Activated CD4-positive, CD25-positive, alpha-beta regulatory T cell treated with anti-CD3 and anti-CD28 coated beads, Interleukin-2, amount 50 U/mL, for 72 hours (primary cell): ENCODE data around the gene TNS1.

Experiments used
- DNase-seq: peaks from one replicate; pipeline ENCODE4 v3.0.0; 2021

The TNS1 gene

DNA sequence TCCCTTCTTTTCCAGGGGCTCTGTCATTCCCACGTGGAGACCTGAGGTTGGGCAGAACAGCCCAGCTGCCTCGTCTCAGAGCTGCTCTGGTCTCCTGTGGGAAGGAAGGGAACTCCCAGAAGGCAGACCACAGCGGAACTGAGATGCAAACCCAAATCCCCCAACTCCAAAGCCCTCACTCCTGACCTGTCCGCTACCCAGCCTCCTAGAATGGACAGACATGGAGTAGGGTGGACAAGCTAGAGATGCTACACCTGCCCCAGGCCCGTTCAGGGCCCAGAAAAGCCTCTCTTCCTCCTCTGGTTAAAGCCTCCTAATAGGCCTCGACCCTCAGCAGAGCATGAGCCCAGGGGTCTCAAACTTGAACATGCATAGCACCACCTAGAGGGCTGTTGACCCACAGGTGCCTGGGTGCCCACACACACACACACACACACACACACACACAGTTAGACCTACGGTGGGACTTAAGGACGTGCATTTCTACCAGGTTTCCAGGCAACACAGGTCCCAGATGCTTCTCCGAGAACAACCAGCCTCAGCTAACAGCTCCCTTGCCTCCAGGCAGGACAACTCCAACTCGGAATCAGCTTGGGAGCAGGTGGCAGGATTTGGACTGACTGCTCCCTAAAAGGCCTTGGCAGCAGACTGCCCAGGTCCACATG lies 93.5 kb downstream of the TNS1 start:
- DNase-seq, result no peak

DNA sequence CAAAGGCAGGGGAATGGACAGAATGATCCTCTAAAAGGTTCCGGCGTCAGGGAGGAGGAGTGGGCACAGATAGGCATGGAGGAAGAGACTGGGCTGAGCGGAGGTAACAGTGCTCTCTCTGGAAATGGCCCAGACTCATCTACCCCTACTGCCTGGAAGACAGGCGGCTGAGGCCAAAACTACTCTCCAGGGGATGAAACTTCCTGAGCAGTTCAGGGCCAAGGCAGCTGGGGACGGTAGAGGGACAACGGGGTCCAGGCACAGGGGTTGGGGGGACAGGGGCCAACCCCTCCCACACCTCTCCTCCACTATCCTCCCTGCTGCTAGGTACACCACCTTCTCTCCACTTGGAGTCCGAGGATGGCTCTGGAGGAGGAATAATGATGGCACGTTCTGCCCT lies 94.3 kb downstream of the TNS1 start:
- no peak for DNase-seq

DNA sequence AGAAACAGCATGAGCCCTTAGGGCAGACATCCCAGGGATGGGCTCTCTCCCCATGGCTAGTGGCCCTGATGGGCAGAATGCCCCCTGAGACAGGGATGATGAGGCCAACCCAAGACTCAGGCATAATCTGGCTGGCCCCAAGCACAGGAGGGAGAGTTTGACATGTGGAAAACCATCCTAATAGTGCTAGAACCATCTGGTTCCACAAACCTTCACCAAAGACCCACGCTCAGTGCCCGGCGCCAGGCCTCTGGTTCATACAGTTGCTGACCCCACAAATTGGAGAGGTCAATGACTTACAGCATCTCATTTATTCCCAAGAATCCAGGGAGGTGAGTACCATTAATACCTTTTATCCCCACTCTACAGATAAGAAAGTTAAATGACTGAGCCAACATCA lies 95.5 kb downstream of the TNS1 start:
- no peak for DNase-seq

DNA sequence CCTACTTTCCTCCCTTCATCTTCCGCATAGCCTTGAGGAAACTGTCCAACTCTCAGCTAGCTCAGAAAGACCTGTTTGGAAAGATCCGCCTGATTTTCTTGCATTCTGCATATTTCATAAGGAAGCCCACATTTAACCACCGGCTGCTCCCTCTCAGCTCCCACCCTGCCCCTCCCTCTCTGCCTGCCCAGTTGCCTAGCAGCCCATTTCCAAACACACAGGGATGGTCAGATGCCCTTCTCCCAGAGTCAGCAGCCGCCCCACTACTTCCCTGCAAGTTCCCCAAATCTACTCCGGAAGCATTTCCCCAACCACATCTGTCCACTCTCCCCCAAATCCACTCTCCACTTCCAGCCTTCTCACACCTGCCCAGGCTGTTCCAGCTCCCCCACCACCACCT lies 96.0 kb downstream of the TNS1 start:
- no peak for DNase-seq

DNA sequence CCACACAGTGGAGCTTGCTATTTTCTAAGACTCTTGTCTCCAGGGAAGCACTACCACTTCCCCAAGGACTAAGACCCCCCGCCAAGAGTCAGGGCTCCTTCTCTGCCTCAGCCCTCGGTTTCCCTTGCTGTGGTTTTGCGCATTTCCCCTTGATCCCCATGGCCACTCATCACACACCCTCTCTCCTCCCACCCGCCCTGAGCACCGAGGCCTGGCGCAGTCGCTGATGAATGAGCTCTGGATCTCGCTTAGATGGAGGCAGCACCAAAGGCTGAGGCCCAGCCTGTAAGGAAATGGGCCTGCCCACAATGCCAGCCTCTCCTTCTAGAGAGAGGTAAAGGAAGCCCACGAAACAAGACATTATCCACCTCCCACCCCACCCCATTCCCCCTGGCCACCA lies 96.9 kb downstream of the TNS1 start:
- DNase-seq, result no peak

DNA sequence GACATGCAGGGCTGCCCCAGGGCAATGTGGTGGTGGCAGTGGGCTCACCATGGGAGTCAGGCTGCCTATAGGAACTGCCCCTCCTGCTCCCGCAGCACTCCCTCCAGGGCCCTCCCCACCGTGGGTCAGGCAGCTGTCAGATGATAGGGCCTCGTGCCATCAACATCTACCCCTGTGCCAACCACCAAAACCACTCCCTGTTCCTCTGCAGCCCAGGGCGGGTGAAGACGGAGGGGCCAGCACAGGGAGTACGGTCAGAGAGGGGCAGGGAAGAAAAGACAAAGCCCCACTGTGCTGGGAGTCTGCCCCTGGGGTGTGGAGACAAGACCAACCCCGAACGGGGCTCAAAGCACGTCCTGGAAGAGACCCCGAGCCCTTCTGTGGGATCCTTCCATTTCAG lies 97.4 kb downstream of the TNS1 start:
- no peak for DNase-seq

DNA sequence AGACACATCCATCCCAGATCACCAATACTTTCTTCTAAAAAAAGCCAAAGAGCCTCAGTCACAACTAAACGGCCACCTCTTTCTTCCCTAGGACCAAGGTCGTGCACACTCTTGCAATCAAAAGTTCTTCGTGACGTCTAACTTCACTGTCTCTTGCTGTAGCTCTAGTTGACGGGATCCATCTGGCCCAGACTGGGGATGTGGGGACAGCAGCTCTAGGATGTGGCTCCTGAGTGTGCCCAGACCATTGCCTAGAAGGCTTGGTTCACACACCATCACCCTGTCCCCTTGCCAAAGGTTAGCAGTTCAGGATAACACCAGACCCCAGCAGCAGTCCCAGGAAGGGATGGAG lies 98.2 kb downstream of the TNS1 start:
- DNase-seq, result no peak

DNA sequence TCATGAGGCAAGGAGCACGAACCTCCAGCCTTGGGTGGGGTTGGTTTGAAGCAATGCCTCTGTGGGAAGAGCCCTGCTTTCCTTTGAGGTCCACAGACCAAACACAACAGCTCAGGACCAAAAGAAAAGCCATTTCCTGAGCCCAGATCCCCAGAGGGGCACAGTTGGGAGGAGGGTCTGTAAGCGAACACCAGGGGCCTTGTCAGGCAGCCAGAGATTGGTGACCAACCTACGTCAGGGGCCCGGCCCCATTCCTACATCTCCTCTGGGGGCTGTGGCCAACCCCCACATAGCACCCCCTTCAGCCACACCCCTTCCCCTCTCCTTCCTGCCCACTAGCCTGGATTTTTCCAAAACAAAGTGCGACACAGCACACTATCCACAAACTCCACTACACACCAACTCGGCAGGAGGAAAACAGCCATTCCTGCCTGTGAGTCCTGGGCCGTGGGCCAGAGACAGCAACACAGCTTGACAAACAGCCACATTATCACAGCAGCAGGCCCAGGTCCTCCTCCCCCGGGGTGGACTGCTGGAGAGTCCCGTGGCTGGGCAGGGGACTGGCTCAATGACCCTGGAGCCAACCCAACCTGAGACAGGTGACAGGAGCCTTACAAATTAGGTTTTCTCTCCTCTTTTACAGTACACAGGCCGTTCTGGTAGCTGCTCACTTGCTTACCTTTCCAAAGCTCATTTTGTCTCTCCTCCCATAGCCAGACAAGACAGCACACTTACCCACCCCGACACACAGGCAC lies 98.8 kb downstream of the TNS1 start:
- no peak for DNase-seq

DNA sequence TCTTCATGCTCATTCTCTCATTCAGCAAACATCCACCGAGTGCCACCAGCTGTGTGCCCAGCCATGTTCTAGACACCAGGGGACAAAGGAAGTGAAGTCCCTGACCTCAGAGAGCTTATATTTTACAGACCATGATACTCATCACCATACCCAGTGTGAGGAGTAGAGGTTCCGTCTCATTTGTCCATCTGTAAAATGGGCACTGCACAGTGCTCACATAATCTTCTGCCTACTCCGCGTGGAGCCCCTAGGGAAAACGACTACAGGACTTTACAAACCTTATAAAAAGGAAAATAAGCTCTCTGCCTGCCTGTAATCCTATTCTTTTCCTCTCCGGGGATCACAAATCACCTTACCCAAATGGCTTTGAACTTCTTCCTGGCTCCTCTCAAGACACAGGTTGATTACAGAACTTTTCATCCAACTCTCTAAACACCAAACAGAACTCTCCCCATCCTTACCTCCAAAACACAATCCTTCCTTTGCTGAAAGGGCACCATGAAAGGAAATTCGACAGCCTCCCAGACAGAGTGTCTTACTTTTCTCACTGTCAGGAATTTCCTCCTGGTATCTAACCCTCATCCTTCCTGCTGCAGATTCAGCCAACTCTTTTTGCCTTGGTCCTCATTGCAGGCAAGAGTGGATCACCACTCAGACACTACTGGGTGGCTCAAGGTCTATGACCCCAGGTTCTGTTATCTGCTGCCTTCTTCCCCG lies 99.5 kb downstream of the TNS1 start:
- no peak for DNase-seq

DNA sequence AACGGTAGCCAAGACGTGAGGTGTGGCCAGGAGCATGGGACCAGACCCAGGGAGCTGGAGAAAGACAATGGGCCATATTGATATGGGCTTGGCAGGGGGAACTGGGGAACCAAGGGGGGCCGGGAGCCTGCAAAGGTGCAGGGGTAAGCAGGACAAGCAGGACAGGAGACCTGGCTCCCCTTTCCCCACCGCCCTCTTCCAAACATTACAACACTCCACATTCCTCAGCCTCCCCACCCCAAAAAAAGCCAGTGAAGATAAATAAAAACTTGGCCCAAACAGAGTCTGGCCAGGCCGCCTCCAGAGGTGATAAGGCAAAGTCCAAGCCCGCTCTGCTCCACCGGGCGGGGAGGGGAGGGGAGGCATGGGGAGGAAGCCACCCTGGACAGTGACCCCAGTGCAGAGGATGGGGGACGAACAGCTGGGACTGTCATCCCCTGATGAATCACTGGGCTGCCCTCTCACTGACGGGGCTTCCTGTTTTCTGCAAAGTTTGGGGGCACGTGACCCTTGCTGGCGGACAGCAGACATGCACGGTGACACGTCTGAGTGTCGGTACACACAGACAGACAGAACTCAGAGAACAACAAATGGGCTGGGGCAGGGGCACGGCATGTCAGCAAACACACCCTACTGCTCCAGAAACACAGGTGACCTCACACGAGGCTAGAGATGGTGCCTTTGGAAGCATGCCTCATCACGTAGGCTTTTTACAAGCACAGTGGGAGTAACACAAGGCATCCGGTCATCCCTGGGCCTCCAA lies 100.2 kb downstream of the TNS1 start:
- DNase-seq, result no peak

DNA sequence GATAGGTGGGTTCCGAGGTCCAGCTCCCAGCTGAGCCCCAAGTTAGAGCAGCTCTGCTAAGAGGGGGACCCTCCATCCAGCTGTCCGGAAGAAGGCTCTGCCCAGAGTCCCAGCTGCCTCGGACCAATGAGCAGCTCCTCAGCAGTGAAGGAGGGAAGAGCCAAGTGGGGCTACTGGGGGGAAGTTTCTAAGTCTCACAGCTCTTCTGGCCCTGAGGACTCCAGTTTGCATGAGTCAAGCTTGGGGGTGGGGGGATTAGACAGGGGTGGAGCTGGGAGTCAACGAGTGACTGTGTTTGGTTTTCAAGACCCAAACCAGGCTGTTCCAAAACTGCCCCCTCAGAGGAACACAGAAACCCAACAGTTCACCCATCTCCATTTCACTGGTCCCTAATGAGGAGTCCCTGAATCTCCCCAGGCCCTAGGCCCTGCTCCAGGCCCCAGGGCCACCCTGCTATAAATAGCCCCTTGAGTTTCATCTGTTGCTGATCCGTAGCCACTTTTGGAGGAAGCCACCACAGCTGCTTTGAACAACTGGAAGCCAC lies 100.9 kb downstream of the TNS1 start:
- DNase-seq, result no peak

DNA sequence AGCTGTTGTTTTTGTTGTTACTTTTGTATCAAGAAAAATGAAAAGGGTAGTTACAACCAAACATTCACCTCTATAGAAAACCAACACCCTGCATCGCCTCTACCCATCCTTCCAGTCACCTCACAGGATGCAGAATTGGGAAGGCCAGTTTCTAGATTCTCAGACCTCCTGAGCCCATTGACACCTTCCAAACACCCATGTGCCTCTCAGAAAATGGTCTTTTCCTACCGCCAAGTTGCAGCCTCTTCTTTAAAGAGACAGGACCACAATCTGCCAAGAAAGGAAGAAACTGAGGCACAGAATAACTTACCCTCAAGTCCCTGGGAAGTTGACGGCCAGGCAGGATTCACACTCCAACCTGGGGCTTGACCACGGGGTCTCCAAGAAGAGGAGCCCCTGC lies 101.4 kb downstream of the TNS1 start:
- DNase-seq, result no peak

DNA sequence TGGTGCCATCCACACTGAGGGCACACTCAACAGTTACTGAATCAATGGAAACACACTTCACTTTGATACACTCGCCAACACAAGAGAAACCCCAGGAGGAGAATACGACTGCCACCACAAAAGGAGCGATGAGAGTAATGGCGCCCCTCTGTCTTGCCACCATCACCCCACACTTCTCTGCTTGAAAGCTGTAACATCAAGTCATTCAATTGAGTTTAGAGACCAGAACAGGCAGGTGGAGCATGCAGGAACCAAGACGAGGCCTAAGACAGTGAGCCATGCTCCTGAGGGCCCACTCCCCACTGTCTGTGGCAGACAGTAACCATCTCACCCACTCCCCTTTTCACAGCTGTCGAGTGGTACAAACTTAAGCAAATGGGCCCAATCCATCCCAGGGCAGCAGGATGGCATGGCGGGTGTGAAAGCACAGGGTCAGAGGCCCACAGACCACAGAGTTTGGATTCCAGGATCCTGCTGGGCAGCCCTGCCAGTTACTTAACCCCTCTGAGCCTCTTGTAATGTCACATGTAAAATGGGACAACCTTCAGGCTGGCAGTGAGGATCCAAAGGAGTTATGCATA lies 101.9 kb downstream of the TNS1 start:
- DNase-seq, result no peak

DNA sequence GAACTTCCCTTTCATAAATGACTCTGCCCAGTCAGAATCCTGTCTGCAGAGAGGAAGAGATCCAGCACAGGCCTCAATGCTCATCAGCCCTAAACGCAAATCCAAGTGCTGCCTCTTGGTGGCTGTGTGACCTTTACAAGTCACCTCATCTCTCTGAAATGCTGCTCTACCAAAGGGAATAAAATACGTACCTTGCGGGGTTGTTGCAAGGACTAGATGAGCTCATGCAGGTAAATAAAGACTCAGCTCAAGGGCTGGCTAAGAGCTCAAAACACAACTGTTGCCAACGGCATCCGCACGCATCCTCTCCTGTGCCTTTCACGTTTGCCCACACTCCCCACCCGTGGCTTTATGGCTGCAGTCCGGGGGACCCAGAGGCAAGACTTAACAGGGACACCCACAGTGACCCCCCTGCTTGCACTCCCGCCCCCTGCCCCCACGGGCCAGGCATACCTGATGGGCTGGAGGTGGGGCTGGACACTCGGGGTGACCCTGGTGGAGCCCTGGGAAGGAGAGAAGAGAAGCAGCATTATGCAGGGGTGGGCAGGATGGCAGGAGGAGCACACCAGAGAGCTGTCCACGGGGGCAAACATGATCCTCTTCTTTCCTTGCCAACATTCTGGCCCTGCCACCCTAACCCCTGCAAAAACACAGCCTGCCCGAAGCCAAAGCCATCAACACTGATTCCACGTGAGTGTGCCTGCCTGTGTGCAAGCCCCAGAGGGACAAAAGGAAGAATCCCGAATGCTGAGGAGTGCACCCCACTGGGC lies 102.6 kb downstream of the TNS1 start:
- no peak for DNase-seq

DNA sequence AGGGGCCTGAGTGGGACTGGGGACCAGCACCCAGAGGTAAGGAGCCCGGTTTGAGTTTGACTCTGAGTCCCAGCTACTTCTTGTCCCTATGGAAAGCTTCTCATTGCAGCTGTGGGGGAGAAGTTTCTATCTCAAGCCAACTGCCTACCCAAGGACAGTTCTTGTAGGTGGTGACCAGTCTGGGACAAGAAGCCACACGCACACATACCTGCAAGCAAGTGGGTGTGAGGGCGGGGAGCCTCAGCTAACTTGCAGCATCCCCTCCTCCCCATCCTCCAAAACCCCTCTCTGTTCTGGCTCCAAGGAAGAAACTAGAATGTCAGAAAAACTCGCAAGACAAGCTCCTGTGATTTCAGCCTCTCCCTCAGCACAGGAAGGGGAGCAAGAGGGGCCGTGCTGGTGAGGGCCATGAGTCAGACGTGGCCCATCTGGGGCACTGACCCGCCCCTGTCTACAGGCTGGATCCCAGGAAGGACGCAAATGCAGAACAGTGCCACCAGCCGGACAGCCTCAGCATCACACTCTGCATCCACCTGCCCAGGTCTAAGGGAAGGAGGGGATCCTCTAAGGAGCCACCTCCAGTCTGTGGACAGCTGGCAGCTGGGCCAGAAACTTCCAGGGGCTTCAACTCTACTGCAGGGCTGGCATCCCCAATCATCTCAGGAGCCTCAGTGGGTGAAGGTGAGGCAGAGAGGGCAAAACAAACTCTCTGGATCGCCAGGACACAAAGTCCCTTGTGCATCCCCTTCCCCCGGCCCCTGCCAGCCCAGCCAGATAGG lies 103.4 kb downstream of the TNS1 start:
- DNase-seq, result no peak

DNA sequence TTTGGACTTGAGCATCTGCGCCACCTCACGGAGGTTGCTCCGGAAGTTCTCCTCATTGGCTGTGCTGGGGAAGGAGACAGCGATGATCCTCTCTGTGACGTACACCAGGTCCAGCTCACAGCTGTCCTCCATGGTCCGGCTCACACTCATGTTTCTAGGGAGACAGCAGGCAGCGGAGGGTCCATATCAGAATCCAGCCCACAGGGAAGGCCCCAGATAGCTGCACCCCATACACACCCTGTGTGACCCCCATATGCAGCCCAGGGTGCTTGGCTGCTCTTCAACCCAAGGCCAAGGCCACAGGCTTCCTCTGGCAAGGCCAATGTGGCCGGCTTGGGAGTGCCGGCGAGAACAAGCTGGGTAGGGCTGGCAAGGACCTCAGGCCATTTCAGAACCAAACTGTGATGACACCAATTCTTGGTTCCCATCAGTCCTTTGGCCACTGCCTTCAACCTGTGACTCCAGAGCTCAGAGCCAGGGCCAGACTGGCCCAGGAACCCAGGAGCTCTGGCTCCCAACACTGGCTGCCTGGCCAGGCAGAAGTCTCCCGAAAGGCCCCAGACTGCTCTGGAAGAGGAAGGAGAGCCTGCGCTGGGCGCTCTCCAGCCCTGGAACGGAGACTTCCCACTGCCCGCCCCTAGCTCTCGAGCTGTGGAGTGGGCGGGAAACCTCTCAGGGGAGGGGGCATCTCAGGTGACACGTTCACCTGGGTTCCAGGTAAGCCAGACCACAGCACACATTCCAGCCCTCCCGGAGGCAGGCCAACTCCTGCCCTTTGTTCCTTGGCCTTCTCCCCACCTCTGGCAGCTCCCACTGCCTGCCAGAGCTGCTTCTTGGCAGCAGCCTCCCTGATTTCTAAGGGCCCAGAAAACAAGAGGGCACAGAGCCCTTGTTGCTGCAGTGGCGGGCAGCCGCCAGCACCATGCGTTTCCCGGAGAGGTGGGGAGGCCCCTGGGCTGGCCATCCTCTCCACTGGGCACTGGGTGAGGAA lies 104.7 kb downstream of the TNS1 start:
- no peak for DNase-seq

DNA sequence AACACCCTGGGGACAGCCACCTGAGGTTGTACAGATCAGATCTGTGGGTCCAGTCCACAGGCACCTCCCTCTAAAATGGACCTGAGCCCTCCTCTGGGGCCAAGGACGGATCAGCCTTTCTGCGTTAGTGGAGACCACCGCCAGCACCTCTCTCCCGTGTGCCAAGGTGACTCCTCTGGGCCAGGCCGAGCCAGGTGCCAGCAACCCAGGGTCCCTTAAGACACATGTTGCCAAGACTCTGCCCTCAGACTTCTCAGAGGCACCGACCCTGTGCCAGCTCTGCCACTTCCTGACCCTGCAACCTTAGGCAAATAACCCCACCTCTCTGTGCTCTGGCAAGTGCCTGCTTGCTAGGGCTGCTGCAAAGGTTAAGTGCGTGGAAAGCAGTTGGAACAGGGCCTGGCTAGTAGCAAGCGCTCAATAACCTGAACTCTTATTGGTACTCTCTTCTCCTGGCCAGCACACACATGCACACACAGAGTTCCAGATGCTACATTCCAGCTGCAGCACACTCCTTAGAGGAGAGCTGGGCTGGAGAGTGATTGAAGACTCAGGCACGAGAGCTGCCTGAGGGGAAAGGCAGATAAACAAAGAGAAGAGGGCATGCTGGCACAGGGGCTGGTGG lies 105.6 kb downstream of the TNS1 start:
- DNase-seq, result no peak

DNA sequence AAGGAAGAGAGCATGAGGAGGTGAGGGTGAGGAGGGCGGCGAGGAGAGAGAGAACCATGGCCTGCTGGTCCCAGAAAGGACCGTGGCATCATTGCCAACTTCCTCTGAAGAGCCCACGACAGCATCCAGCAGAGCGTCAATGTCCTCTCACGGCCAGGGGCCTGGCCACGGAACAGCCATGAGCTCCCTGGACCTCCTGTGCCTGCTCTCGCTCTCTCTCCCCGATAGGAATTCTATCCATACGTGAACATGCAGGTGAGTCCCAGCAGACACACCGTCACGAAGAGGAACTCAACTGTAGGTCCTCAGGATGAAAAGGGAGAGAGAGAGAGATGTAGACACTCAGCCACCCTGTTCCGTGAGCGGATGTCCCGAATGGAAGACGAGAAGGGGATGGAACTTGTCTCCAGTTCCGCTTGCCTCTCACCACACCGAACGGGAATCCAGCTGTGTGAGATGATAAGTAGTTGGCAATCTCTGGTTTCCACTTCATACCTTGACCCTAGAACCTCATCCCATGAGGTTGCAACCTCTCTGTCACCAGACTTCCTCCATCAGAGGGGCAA lies 107.6 kb downstream of the TNS1 start:
- DNase-seq, result no peak

DNA sequence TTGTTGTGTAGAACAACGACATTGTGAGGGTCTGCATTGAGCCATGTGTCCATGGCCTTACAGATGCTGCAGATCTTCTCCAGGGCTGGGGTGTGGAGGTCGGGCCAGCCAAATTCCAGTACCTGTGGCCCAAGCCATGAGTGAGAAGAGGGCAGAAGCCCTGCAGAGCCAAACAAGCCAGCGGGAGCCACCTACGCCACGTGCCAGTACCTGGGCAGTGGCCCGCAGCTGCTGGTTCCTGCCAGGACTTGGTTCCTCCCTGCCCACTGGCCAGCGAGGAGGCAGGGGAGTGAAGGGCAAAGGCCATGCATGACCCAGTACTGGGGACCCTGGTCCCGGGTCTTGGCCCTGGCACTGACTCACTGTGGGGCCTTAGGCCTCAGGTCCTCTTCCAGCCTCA lies 109.4 kb downstream of the TNS1 start:
- no peak for DNase-seq
